ENCODE results near the gene PRDM16. TPM values are rescaled to one million over a fixed set of nuclear protein-coding genes. Genes with fewer than 3 reads are reported as not detected.

The PRDM16 gene
- total and polyA plus RNA-seq, 2 experiments from 2014 or later: 0.14 to 0.16 TPM

DNA sequence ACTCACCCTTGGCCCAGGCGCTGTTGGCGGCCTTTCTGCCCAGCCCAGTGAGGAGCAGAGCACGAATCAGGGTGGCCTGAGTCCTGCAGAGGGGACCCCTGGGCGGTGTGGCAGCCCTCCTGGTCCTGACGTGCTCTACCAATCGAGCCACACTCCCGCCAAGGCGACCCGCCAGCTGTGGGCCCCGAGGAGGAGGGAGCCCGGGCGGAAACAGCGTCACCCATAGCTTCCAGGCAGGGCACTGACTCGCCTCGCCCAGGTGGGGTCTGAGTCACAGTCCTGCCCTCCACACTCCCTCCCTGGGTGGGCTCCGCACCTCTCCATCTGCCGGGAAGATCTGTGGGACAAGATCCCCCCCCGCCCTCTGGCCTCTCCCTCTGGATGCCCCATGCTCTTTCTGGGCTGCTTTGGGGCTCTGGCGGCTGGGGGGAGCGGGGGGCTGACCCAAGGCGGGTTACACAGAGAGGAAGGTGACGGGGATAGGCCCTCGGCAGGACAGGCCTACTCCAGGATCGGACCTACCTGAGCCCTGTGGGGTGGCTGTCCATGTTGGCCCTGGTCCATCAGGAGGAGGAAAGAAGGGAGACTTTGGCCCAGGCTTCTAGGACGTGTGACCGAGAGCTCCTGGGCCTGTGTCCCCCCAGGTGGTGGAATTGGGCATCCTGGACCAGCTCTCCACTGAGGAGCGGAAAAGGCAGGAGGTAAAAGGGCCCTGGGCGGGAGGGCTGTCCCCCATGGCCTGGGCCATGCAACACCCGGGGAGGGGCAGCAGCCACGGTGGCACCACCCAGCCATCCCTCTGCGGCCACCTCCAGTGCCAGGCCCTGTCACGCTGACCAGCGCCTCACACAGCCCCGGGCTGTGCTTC is 399.5 kb downstream of the PRDM16 start:
- peaks cover 16% of the 10 kb centered on the region for H3K4me1 Mint-ChIP-seq
- ATAC-seq: no peak
- H3K4me1 ChIP-seq (ENCODE audit: insufficient read depth): peaks cover 7% of the 10 kb centered on the region; the same call in 1 of the 2 replicates
- H3K9me3 Mint-ChIP-seq: no peaks in the 10 kb centered on the region
- no peak overlapping the region for H3K27ac ChIP-seq (ENCODE audit: low read depth)
- H3K4me3 Mint-ChIP-seq: no peak overlapping the region
- no peaks in the 10 kb centered on the region for H3K36me3 ChIP-seq (ENCODE audit: insufficient read depth)
- no peaks in the 10 kb centered on the region for H3K27me3 ChIP-seq (ENCODE audit: insufficient read depth)
- H2AFZ ChIP-seq: no peak overlapping the region
- no peaks in the 10 kb centered on the region for H3K79me2 ChIP-seq (replicated peaks; ENCODE audit: insufficient read depth)
- no peaks in the 10 kb centered on the region for H3K9me2 ChIP-seq (ENCODE audit: insufficient read depth)
- no peak for DNase-seq (ENCODE audit: low spot score)
- H3K36me3 Mint-ChIP-seq (ENCODE audit: low read depth): peaks cover 8% of the 10 kb centered on the region
- peaks cover 7% of the 10 kb centered on the region for H3K27me3 Mint-ChIP-seq (ENCODE audit: insufficient read depth, low read depth, poor library complexity)
- H3K4me2 ChIP-seq: no peak overlapping the region
- no peak overlapping the region for H3K4me3 ChIP-seq
- H3F3A ChIP-seq (replicated peaks; ENCODE audit: low read depth): no peaks in the 10 kb centered on the region
- no peak for TF ChIP-seq POLR2AphosphoS5 (IDR thresholded peaks at IDR 0.05; ENCODE audit: low read depth)
- no peak for TF ChIP-seq EZH2 (IDR thresholded peaks at IDR 0.05; ENCODE audit: low read depth, unreplicated experiment)
- TF ChIP-seq JUNB (IDR thresholded peaks at IDR 0.05; ENCODE audit: unreplicated experiment): no peak
- TF ChIP-seq NANOG (IDR thresholded peaks at IDR 0.05; ENCODE audit: borderline replicate concordance): no peak
- TF ChIP-seq EZH2phosphoT487 (IDR thresholded peaks at IDR 0.05; ENCODE audit: unreplicated experiment): no peak
- no peak for TF ChIP-seq REST (IDR thresholded peaks at IDR 0.05; ENCODE audit: unreplicated experiment)
- TF ChIP-seq, protein P1, sequence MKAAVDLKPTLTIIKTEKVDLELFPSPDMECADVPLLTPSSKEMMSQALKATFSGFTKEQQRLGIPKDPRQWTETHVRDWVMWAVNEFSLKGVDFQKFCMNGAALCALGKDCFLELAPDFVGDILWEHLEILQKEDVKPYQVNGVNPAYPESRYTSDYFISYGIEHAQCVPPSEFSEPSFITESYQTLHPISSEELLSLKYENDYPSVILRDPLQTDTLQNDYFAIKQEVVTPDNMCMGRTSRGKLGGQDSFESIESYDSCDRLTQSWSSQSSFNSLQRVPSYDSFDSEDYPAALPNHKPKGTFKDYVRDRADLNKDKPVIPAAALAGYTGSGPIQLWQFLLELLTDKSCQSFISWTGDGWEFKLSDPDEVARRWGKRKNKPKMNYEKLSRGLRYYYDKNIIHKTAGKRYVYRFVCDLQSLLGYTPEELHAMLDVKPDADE (IDR thresholded peaks at IDR 0.05): no peak
- TF ChIP-seq, protein P2, sequence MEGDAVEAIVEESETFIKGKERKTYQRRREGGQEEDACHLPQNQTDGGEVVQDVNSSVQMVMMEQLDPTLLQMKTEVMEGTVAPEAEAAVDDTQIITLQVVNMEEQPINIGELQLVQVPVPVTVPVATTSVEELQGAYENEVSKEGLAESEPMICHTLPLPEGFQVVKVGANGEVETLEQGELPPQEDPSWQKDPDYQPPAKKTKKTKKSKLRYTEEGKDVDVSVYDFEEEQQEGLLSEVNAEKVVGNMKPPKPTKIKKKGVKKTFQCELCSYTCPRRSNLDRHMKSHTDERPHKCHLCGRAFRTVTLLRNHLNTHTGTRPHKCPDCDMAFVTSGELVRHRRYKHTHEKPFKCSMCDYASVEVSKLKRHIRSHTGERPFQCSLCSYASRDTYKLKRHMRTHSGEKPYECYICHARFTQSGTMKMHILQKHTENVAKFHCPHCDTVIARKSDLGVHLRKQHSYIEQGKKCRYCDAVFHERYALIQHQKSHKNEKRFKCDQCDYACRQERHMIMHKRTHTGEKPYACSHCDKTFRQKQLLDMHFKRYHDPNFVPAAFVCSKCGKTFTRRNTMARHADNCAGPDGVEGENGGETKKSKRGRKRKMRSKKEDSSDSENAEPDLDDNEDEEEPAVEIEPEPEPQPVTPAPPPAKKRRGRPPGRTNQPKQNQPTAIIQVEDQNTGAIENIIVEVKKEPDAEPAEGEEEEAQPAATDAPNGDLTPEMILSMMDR (conservative IDR thresholded peaks at IDR 0.05; ENCODE audit: low read depth in 2 of 2): no peak
- no peak for TF ChIP-seq CREB1 (CRISPR knock-in tag; IDR thresholded peaks at IDR 0.05; ENCODE audit: low read depth)
- TF ChIP-seq ZNF331 (CRISPR knock-in tag; IDR thresholded peaks at IDR 0.05; ENCODE audit: low read depth): no peak
- TF ChIP-seq, protein P3, sequence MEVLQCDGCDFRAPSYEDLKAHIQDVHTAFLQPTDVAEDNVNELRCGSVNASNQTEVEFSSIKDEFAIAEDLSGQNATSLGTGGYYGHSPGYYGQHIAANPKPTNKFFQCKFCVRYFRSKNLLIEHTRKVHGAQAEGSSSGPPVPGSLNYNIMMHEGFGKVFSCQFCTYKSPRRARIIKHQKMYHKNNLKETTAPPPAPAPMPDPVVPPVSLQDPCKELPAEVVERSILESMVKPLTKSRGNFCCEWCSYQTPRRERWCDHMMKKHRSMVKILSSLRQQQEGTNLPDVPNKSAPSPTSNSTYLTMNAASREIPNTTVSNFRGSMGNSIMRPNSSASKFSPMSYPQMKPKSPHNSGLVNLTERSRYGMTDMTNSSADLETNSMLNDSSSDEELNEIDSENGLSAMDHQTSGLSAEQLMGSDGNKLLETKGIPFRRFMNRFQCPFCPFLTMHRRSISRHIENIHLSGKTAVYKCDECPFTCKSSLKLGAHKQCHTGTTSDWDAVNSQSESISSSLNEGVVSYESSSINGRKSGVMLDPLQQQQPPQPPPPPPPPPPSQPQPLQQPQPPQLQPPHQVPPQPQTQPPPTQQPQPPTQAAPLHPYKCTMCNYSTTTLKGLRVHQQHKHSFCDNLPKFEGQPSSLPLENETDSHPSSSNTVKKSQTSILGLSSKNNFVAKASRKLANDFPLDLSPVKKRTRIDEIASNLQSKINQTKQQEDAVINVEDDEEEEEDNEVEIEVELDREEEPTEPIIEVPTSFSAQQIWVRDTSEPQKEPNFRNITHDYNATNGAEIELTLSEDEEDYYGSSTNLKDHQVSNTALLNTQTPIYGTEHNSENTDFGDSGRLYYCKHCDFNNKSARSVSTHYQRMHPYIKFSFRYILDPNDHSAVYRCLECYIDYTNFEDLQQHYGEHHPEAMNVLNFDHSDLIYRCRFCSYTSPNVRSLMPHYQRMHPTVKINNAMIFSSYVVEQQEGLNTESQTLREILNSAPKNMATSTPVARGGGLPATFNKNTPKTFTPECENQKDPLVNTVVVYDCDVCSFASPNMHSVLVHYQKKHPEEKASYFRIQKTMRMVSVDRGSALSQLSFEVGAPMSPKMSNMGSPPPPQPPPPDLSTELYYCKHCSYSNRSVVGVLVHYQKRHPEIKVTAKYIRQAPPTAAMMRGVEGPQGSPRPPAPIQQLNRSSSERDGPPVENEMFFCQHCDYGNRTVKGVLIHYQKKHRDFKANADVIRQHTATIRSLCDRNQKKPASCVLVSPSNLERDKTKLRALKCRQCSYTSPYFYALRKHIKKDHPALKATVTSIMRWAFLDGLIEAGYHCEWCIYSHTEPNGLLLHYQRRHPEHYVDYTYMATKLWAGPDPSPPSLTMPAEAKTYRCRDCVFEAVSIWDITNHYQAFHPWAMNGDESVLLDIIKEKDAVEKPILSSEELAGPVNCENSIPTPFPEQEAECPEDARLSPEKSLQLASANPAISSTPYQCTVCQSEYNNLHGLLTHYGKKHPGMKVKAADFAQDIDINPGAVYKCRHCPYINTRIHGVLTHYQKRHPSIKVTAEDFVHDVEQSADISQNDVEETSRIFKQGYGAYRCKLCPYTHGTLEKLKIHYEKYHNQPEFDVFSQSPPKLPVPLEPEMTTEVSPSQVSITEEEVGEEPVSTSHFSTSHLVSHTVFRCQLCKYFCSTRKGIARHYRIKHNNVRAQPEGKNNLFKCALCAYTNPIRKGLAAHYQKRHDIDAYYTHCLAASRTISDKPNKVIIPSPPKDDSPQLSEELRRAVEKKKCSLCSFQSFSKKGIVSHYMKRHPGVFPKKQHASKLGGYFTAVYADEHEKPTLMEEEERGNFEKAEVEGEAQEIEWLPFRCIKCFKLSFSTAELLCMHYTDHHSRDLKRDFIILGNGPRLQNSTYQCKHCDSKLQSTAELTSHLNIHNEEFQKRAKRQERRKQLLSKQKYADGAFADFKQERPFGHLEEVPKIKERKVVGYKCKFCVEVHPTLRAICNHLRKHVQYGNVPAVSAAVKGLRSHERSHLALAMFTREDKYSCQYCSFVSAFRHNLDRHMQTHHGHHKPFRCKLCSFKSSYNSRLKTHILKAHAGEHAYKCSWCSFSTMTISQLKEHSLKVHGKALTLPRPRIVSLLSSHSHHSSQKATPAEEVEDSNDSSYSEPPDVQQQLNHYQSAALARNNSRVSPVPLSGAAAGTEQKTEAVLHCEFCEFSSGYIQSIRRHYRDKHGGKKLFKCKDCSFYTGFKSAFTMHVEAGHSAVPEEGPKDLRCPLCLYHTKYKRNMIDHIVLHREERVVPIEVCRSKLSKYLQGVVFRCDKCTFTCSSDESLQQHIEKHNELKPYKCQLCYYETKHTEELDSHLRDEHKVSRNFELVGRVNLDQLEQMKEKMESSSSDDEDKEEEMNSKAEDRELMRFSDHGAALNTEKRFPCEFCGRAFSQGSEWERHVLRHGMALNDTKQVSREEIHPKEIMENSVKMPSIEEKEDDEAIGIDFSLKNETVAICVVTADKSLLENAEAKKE (CRISPR knock-in tag; IDR thresholded peaks at IDR 0.05): no peak
- TF ChIP-seq STAT1 (IDR thresholded peaks at IDR 0.05; ENCODE audit: unreplicated experiment): no peak
- no peak for TF ChIP-seq ZNF114 (CRISPR knock-in tag; IDR thresholded peaks at IDR 0.05)
- H4K20me1 ChIP-seq (replicated peaks; ENCODE audit: insufficient read depth): no peaks in the 10 kb centered on the region
- no peak overlapping the region for H3K27ac Mint-ChIP-seq

Measured in GM23338 (cell line).